HEK293 (cell line): ENCODE measurements around the gene BAIAP2.
"Not testable (repeated sequence)": the region's sequence is repeated elsewhere in the genome, so short reads cannot be mapped to it uniquely, and the experiment has no call there.

ENCODE experiments used
- CTCF ChIA-PET: fragments of 350-600 bp; formaldehyde crosslinking; extraction: SDS; loops from one replicate; lab custom pipeline; 2021; ENCODE audit warnings: antibody characterized with exemption; lab: Yijun Ruan, JAX
- POLR2A ChIA-PET: fragments of 300-600 bp; formaldehyde crosslinking; extraction: SDS; loops from one replicate; lab custom pipeline; 2020; ENCODE audit warnings: antibody characterized with exemption, inconsistent platforms; lab: Yijun Ruan, JAX
- H3K27ac ChIP-seq: fragments of 200-500 bp; sonication (Bioruptor generic); 2 replicates; pipeline ENCODE4 v1.5.1; 2014; ENCODE audit warnings: low read depth, low read length, control low read depth, inconsistent platforms; ENCODE audit errors: extremely low read depth
- H3K36me3 ChIP-seq, 2 experiments: fragments of 200-500 bp in 1 of 2; sonication (Bioruptor generic) in 1 of 2; 1 replicate in 1 of 2; 2 replicates in 1 of 2; pipeline ENCODE4 v1.5.1; 2014 to 2017; ENCODE audit warnings: inconsistent platforms in 2 of 2, low read length in 2 of 2; ENCODE audit not compliant: control insufficient read depth in 2 of 2, insufficient read depth in 1 of 2
- H3K4me1 ChIP-seq: fragments of 200-500 bp; sonication (Bioruptor generic); 2 replicates; pipeline ENCODE4 v1.5.1; 2014; ENCODE audit warnings: mild to moderate bottlenecking, low read length, inconsistent platforms; ENCODE audit not compliant: control insufficient read depth, insufficient read depth
- H3K4me3 ChIP-seq: 2 replicates; pipeline ENCODE4 v1.5.1; 2011; ENCODE audit warnings: low read depth, mild to moderate bottlenecking, control low read depth, low read length, moderate library complexity
- H3K9me3 ChIP-seq: fragments of 200-500 bp; sonication (Bioruptor generic); 2 replicates; pipeline ENCODE4 v1.5.1; 2014; ENCODE audit warnings: low read depth, low read length, inconsistent platforms; ENCODE audit not compliant: control insufficient read depth, insufficient read depth
- GLIS1 ChIP-seq: fragments of 450-650 bp; formaldehyde crosslinking; IDR thresholded peaks from 2 replicates; pipeline ENCODE4 v1.5.1; 2016; ENCODE audit warnings: missing biosample characterization, missing genetic modification characterization
- SP3 ChIP-seq: fragments of 450-650 bp; formaldehyde crosslinking; IDR thresholded peaks from 2 replicates; pipeline ENCODE4 v1.5.1; 2016; ENCODE audit warnings: missing biosample characterization, missing genetic modification characterization
- ZBTB20 ChIP-seq: fragments of 450-650 bp; formaldehyde crosslinking; IDR thresholded peaks from 2 replicates; pipeline ENCODE4 v1.5.1; 2016; ENCODE audit warnings: missing biosample characterization, missing genetic modification characterization
- ZBTB49 ChIP-seq: fragments of 450-650 bp; formaldehyde crosslinking; IDR thresholded peaks from 2 replicates; pipeline ENCODE4 v1.5.1; 2016; ENCODE audit warnings: missing biosample characterization, missing genetic modification characterization, low read depth
- ZIC2 ChIP-seq: fragments of 450-650 bp; formaldehyde crosslinking; IDR thresholded peaks from 2 replicates; pipeline ENCODE4 v1.5.1; 2016; ENCODE audit warnings: missing biosample characterization, missing genetic modification characterization
- ZNF138 ChIP-seq: fragments of 450-650 bp; formaldehyde crosslinking; IDR thresholded peaks from 2 replicates; pipeline ENCODE4 v1.5.1; 2016; ENCODE audit warnings: missing biosample characterization, missing genetic modification characterization, borderline replicate concordance
- ZNF16 ChIP-seq: fragments of 450-650 bp; formaldehyde crosslinking; IDR thresholded peaks from 2 replicates; pipeline ENCODE4 v1.5.1; 2016; ENCODE audit warnings: low read depth, missing biosample characterization, missing genetic modification characterization
- ZNF175 ChIP-seq: fragments of 450-650 bp; formaldehyde crosslinking; IDR thresholded peaks from 2 replicates; pipeline ENCODE4 v1.5.1; 2016; ENCODE audit warnings: missing biosample characterization, missing genetic modification characterization
- ZNF221 ChIP-seq: fragments of 450-650 bp; formaldehyde crosslinking; IDR thresholded peaks from 2 replicates; pipeline ENCODE4 v1.5.1; 2017; ENCODE audit warnings: missing biosample characterization, missing genetic modification characterization, borderline replicate concordance
- ZNF335 ChIP-seq: fragments of 450-650 bp; formaldehyde crosslinking; conservative IDR thresholded peaks from 2 replicates; pipeline ENCODE4 v1.5.1; 2016; ENCODE audit warnings: missing biosample characterization, missing genetic modification characterization
- ZNF391 ChIP-seq: fragments of 450-650 bp; formaldehyde crosslinking; IDR thresholded peaks from 2 replicates; pipeline ENCODE4 v1.5.1; 2016; ENCODE audit warnings: low read depth, missing biosample characterization, missing genetic modification characterization, borderline replicate concordance
- ZNF416 ChIP-seq: fragments of 450-650 bp; formaldehyde crosslinking; IDR thresholded peaks from 2 replicates; pipeline ENCODE4 v1.5.1; 2016; ENCODE audit warnings: missing biosample characterization, missing genetic modification characterization
- ZNF423 ChIP-seq: fragments of 450-650 bp; formaldehyde crosslinking; IDR thresholded peaks from 2 replicates; pipeline ENCODE4 v1.5.1; 2016; ENCODE audit warnings: missing biosample characterization, missing genetic modification characterization
- ZNF510 ChIP-seq: fragments of 450-650 bp; formaldehyde crosslinking; IDR thresholded peaks from 2 replicates; pipeline ENCODE4 v1.5.1; 2018; ENCODE audit warnings: mild to moderate bottlenecking, missing genetic modification characterization, missing biosample characterization; ENCODE audit not compliant: insufficient replicate concordance
- ZNF521 ChIP-seq: fragments of 450-650 bp; formaldehyde crosslinking; IDR thresholded peaks from 2 replicates; pipeline ENCODE4 v1.5.1; 2017; ENCODE audit warnings: missing biosample characterization, mild to moderate bottlenecking, missing genetic modification characterization
- ZNF580 ChIP-seq: fragments of 450-650 bp; formaldehyde crosslinking; IDR thresholded peaks from 2 replicates; pipeline ENCODE4 v1.5.1; 2016; ENCODE audit warnings: missing biosample characterization, missing genetic modification characterization
- TF ChIP-seq, protein P1 (sequence below): fragments of 450-650 bp; formaldehyde crosslinking; IDR thresholded peaks from 2 replicates; pipeline ENCODE4 v1.5.1; 2017; ENCODE audit warnings: missing biosample characterization, missing genetic modification characterization
- TF ChIP-seq, protein P2 (sequence below): fragments of 450-650 bp; formaldehyde crosslinking; IDR thresholded peaks from 2 replicates; pipeline ENCODE4 v1.5.1; 2017; ENCODE audit warnings: missing biosample characterization, mild to moderate bottlenecking, missing genetic modification characterization, moderate library complexity

BAIAP2 gene

GRCh38 chr17:81076141-81076679 lies 41.3 kb downstream of the BAIAP2 start:
- H3K27ac ChIP-seq, result no peak overlapping the region
- peaks cover 0 to 26% of the 10 kb centered on the region in 2 experiments; a peak in 1 of 3 replicates for H3K36me3 ChIP-seq
- ChIA-PET CTCF (interaction anchor here (0.7 to 2.0 kb wide), 3 partner anchors 21 to 138 kb away, joined by 3 to 8 read pairs (median 4); no protein-coding TSS in a partner anchor), POLR2A (interaction anchor here (1.0 to 2.1 kb wide), 2 partner anchors 19 to 41 kb away, joined by 3 to 6 read pairs; partner anchors contain the start of gene BAIAP2)
- H3K4me3 ChIP-seq, result no peak overlapping the region
- no peaks in the 10 kb centered on the region for H3K9me3 ChIP-seq
- TF ChIP-seq ZNF510 (tag by site-specific recombination), result no peak
- TF ChIP-seq ZNF416 (tag by site-specific recombination), result no peak
- TF ChIP-seq ZNF580 (tag by site-specific recombination), result no peak
- TF ChIP-seq ZNF16 (tag by site-specific recombination), result no peak
- no peak for TF ChIP-seq ZNF335
- no peak for TF ChIP-seq ZNF391 (tag by site-specific recombination)
- TF ChIP-seq SP3, result no peak
- TF ChIP-seq, protein P1, sequence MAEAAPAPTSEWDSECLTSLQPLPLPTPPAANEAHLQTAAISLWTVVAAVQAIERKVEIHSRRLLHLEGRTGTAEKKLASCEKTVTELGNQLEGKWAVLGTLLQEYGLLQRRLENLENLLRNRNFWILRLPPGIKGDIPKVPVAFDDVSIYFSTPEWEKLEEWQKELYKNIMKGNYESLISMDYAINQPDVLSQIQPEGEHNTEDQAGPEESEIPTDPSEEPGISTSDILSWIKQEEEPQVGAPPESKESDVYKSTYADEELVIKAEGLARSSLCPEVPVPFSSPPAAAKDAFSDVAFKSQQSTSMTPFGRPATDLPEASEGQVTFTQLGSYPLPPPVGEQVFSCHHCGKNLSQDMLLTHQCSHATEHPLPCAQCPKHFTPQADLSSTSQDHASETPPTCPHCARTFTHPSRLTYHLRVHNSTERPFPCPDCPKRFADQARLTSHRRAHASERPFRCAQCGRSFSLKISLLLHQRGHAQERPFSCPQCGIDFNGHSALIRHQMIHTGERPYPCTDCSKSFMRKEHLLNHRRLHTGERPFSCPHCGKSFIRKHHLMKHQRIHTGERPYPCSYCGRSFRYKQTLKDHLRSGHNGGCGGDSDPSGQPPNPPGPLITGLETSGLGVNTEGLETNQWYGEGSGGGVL, result no peak
- no peak for TF ChIP-seq ZBTB20 (tag by site-specific recombination)
- TF ChIP-seq ZNF138 (tag by site-specific recombination), result no peak
- no peak for TF ChIP-seq GLIS1 (tag by site-specific recombination)
- TF ChIP-seq ZNF175, result no peak
- no peak for TF ChIP-seq ZNF521
- TF ChIP-seq ZBTB49 (tag by site-specific recombination), result no peak
- no peaks in the 10 kb centered on the region for H3K4me1 ChIP-seq

GRCh38 chr17:81078026-81078913 lies 43.3 kb downstream of the BAIAP2 start:
- H3K27ac ChIP-seq, H3K9me3 ChIP-seq, H3K4me3 ChIP-seq, CTCF ChIA-PET, H3K4me1 ChIP-seq: not testable (repeated sequence)
- POLR2A ChIA-PET, result interaction anchor here (0.7 kb wide), 1 partner anchor 434 kb away, joined by 4 read pairs; no protein-coding TSS in a partner anchor
- H3K36me3 ChIP-seq, result peaks cover 0 to 21% of the 10 kb centered on the region in 2 experiments; a peak in 1 of 3 replicates

DNA sequence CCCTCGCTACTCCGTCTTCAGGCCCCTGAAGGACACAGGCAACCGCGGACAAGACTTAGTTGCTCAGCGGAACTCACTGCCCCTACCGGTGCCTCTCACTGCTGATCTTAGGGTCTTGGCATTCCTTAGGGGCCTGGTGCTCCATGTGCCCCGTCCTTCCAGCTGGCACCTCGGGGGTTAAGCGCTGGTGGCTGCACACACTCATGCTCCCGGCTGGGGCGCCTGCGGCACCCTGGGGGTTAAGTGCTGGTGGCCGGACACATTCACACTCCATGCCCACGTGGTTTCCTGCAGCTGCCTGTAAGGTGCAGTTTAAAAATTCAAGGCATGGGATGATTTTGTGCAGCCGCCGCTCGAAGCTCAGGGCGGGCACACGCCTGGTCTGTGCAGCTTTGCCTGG lies 45.1 kb downstream of the BAIAP2 start:
- ChIA-PET CTCF (interaction anchor here (0.6 kb wide), 1 partner anchor 19 kb away, joined by 3 read pairs; no protein-coding TSS in a partner anchor), POLR2A (interaction anchor here (0.5 to 1.6 kb wide), 2 partner anchors 45 to 915 kb away, joined by 3 to 4 read pairs; partner anchors contain the start of gene BAIAP2)
- Histone ChIP-seq H3K9me3 (no peaks in the 10 kb centered on the region), H3K4me1 (no peaks in the 10 kb centered on the region), H3K27ac (no peak overlapping the region), H3K4me3 (no peak overlapping the region), H3K36me3 (peaks cover 0 to 22% of the 10 kb centered on the region in 2 experiments; a peak in 1 of 3 replicates)
- TF ChIP-seq ZNF423 (tag by site-specific recombination) (peak; percentile 19; the same call in 1 of the 2 replicates), ZNF221 (tag by site-specific recombination) (no peak), ZIC2 (tag by site-specific recombination) (peak; percentile 82)
- TF ChIP-seq, protein P2, sequence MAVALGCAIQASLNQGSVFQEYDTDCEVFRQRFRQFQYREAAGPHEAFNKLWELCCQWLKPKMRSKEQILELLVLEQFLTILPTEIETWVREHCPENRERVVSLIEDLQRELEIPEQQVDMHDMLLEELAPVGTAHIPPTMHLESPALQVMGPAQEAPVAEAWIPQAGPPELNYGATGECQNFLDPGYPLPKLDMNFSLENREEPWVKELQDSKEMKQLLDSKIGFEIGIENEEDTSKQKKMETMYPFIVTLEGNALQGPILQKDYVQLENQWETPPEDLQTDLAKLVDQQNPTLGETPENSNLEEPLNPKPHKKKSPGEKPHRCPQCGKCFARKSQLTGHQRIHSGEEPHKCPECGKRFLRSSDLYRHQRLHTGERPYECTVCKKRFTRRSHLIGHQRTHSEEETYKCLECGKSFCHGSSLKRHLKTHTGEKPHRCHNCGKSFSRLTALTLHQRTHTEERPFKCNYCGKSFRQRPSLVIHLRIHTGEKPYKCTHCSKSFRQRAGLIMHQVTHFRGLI, result peak; percentile 77; the same call in 1 of the 2 replicates
